HG02678 (cell line): ENCODE data around the gene MR1.

Source experiments
- ATAC-seq: cut with Tn5 transposase; IDR thresholded peaks from one replicate; pipeline ENCODE4 v1.9.1; 2021; ENCODE audit warnings: mild to moderate bottlenecking, moderate library complexity; ENCODE audit not compliant: unreplicated experiment

MR1 gene

GRCh38 chr1:181105134-181106021 is 71.6 kb downstream of the MR1 start:
- peak; percentile 80 for ATAC-seq

GRCh38 chr1:181106022-181106312 is 72.2 kb downstream of the MR1 start:
- ATAC-seq, result no peak

- no peak for ATAC-seq
Measured at GRCh38 chr1:181106479-181106878, 72.7 kb downstream of the MR1 start.

GRCh38 chr1:181107711-181108110 is 73.9 kb downstream of the MR1 start:
- ATAC-seq, result no peak

GRCh38 chr1:181108304-181108867 is 74.6 kb downstream of the MR1 start:
- no peak for ATAC-seq

- ATAC-seq, result no peak
Measured at GRCh38 chr1:181110013-181110412, 76.2 kb downstream of the MR1 start.
